DOHH2 (cell line): Measurements from ENCODE around the gene ZER1.
"Not testable (repeated sequence)": the region's sequence is repeated elsewhere in the genome, so short reads cannot be mapped to it uniquely, and the experiment has no call there.

ENCODE experiments used
- H3F3A ChIP-seq: fragments of 200-600 bp; sonication (generic), shearing (Covaris generic); 2 replicates; pipeline ENCODE4 v1.6.0; 2016; ENCODE audit warnings: antibody characterized with exemption, mild to moderate bottlenecking; ENCODE audit not compliant: control insufficient read depth, insufficient read depth
- H3K27ac ChIP-seq: fragments of 200-600 bp; sonication (generic); 2 replicates; pipeline ENCODE4 v1.5.1; 2014; ENCODE audit warnings: low read depth, mild to moderate bottlenecking, low read length, moderate library complexity
- H3K27me3 ChIP-seq: fragments of 200-600 bp; sonication (generic); 2 replicates; pipeline ENCODE4 v1.6.1; 2014; ENCODE audit warnings: mild to moderate bottlenecking, low read length, mixed read lengths; ENCODE audit not compliant: control insufficient read depth
- H3K36me3 ChIP-seq: fragments of 200-600 bp; sonication (generic); 2 replicates; pipeline ENCODE4 v1.6.1; 2014; ENCODE audit warnings: mild to moderate bottlenecking, low read length, moderate library complexity, mixed read lengths; ENCODE audit not compliant: control insufficient read depth
- H3K4me1 ChIP-seq: fragments of 200-600 bp; sonication (generic); 2 replicates; pipeline ENCODE4 v1.6.1; 2014; ENCODE audit warnings: mild to moderate bottlenecking, low read length, mixed read lengths; ENCODE audit not compliant: control insufficient read depth
- H3K4me2 ChIP-seq: fragments of 200-600 bp; sonication (generic); 2 replicates; pipeline ENCODE4 v1.6.0; 2014; ENCODE audit warnings: mild to moderate bottlenecking, low read length, moderate library complexity
- H3K4me3 ChIP-seq: fragments of 200-600 bp; sonication (generic); 2 replicates; pipeline ENCODE4 v1.5.1; 2014; ENCODE audit warnings: mild to moderate bottlenecking, low read length, mixed read lengths
- H3K79me2 ChIP-seq: fragments of 200-600 bp; sonication (generic); 2 replicates; pipeline ENCODE4 v1.6.1; 2014; ENCODE audit warnings: mild to moderate bottlenecking, low read length, mixed read lengths; ENCODE audit not compliant: control insufficient read depth
- H3K9me2 ChIP-seq: fragments of 200-600 bp; sonication (generic); replicated peaks from 2 replicates; pipeline ENCODE4 v1.6.1; 2014; ENCODE audit warnings: mild to moderate bottlenecking, low read length, mixed read lengths; ENCODE audit not compliant: control insufficient read depth
- H3K9me3 ChIP-seq: fragments of 200-600 bp; sonication (generic); 2 replicates; pipeline ENCODE4 v1.6.1; 2014; ENCODE audit warnings: antibody characterized with exemption, low read length, mixed read lengths; ENCODE audit not compliant: control insufficient read depth, insufficient read depth
- H4K20me1 ChIP-seq: fragments of 200-600 bp; sonication (generic); 2 replicates; pipeline ENCODE4 v1.6.0; 2014; ENCODE audit warnings: low read depth, mild to moderate bottlenecking, antibody characterized with exemption, low read length, moderate library complexity; ENCODE audit not compliant: control insufficient read depth, insufficient read depth
- EZH2phosphoT487 ChIP-seq: fragments of 200-600 bp; sonication (generic); IDR thresholded peaks from 2 replicates; pipeline ENCODE4 v1.6.1; 2017; ENCODE audit warnings: borderline replicate concordance, mild to moderate bottlenecking, antibody characterized with exemption, low read length, moderate library complexity, mixed read lengths
- TF ChIP-seq, protein P1 (sequence below): fragments of 200-600 bp; sonication (generic); IDR thresholded peaks from one replicate; pipeline ENCODE4 v1.5.1; 2014; ENCODE audit warnings: antibody characterized with exemption, mild to moderate bottlenecking, low read depth, low read length; ENCODE audit not compliant: poor library complexity, severe bottlenecking

The ZER1 gene

GRCh38 chr9:128781187-128782070, 9.7 kb upstream of the ZER1 start:
- peak overlapping the region; percentile 70 for H3K4me2 ChIP-seq
- H3K9me2 ChIP-seq, result no peaks in the 10 kb centered on the region
- no peaks in the 10 kb centered on the region for H3K36me3 ChIP-seq
- H3K4me1 ChIP-seq, result peaks cover 64% of the 10 kb centered on the region
- no peaks in the 10 kb centered on the region for H3K79me2 ChIP-seq
- H3F3A ChIP-seq, result peaks cover 25% of the 10 kb centered on the region
- H3K27me3 ChIP-seq, result no peaks in the 10 kb centered on the region
- H4K20me1 ChIP-seq, result no peaks in the 10 kb centered on the region
- H3K27ac ChIP-seq, result peak overlapping the region; percentile 89
- TF ChIP-seq, protein P1, sequence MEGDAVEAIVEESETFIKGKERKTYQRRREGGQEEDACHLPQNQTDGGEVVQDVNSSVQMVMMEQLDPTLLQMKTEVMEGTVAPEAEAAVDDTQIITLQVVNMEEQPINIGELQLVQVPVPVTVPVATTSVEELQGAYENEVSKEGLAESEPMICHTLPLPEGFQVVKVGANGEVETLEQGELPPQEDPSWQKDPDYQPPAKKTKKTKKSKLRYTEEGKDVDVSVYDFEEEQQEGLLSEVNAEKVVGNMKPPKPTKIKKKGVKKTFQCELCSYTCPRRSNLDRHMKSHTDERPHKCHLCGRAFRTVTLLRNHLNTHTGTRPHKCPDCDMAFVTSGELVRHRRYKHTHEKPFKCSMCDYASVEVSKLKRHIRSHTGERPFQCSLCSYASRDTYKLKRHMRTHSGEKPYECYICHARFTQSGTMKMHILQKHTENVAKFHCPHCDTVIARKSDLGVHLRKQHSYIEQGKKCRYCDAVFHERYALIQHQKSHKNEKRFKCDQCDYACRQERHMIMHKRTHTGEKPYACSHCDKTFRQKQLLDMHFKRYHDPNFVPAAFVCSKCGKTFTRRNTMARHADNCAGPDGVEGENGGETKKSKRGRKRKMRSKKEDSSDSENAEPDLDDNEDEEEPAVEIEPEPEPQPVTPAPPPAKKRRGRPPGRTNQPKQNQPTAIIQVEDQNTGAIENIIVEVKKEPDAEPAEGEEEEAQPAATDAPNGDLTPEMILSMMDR, result no peak
- no peak for TF ChIP-seq EZH2phosphoT487
- H3K9me3 ChIP-seq, result peaks cover 3% of the 10 kb centered on the region; the same call in 1 of the 2 replicates
- peak overlapping the region; percentile 51 for H3K4me3 ChIP-seq

DNA sequence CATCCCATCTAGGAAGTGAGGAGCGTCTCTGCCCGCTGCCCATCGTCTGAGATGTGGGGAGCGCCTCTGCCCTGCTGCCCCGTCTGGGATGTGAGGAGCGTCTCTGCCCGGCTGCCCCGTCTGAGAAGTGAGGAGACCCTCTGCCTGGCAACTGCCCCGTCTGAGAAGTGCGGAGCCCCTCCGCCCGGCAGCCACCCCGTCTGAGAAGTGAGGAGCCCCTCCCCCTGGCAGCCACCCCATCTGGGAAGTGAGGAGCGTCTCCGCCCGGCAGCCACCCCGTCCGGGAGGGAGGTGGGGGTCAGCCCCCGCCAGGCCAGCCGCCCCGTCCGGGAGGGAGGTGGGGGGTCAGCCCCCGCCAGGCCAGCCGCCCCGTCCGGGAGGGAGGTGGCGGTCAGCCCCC, 8.4 kb upstream of the ZER1 start:
- H3F3A ChIP-seq, result peaks cover 23% of the 10 kb centered on the region
- H3K79me2 ChIP-seq, H3K9me3 ChIP-seq, H3K27ac ChIP-seq, H3K4me3 ChIP-seq, H3K27me3 ChIP-seq, H3K4me2 ChIP-seq, H3K36me3 ChIP-seq, H4K20me1 ChIP-seq, H3K9me2 ChIP-seq: not testable (repeated sequence)
- H3K4me1 ChIP-seq, result peaks cover 64% of the 10 kb centered on the region

GRCh38 chr9:128774804-128775203, 3.1 kb upstream of the ZER1 start:
- peaks cover 5% of the 10 kb centered on the region; the same call in 1 of the 2 replicates for H3F3A ChIP-seq
- H3K4me3 ChIP-seq, result no peak overlapping the region
- H3K4me1 ChIP-seq, result peaks cover 53% of the 10 kb centered on the region
- no peak overlapping the region for H3K27ac ChIP-seq
- no peak overlapping the region for H3K4me2 ChIP-seq
- no peaks in the 10 kb centered on the region for H3K36me3 ChIP-seq
- no peaks in the 10 kb centered on the region for H4K20me1 ChIP-seq
- H3K79me2 ChIP-seq, result peaks cover 18% of the 10 kb centered on the region
- TF ChIP-seq, protein P1, result no peak
- TF ChIP-seq EZH2phosphoT487, result no peak
- H3K9me3 ChIP-seq, result peaks cover 8% of the 10 kb centered on the region
- no peaks in the 10 kb centered on the region for H3K27me3 ChIP-seq
- H3K9me2 ChIP-seq, result no peaks in the 10 kb centered on the region

- H3K4me2 ChIP-seq, result peak overlapping the region; percentile 96; the same call in 1 of the 2 replicates
- H3K4me1 ChIP-seq, result peaks cover 41% of the 10 kb centered on the region
- no peaks in the 10 kb centered on the region for H4K20me1 ChIP-seq
- peaks cover 8% of the 10 kb centered on the region for H3K9me3 ChIP-seq
- no peak for TF ChIP-seq EZH2phosphoT487
- H3K79me2 ChIP-seq, result peaks cover 20% of the 10 kb centered on the region
- peaks cover 5% of the 10 kb centered on the region; the same call in 1 of the 2 replicates for H3F3A ChIP-seq
- H3K4me3 ChIP-seq, result no peak overlapping the region
- H3K36me3 ChIP-seq, result no peaks in the 10 kb centered on the region
- H3K9me2 ChIP-seq, result no peaks in the 10 kb centered on the region
- no peak overlapping the region for H3K27ac ChIP-seq
- no peaks in the 10 kb centered on the region for H3K27me3 ChIP-seq
These were observed 1.3 kb upstream of the ZER1 start for GRCh38 chr9:128773049-128773448.
